ENCODE results near the gene TMEM41B. TPM values are rescaled to one million over a fixed set of nuclear protein-coding genes. Genes with fewer than 3 reads are reported as not detected.

Gene TMEM41B
- total RNA-seq, 1 experiment from 2014 or later: 110 TPM

GRCh38 chr11:9313648-9314290, 624 bp downstream of the TMEM41B start:
- peak in 1 of 2 experiments; percentile 46 for DNase-seq
- Mint-ChIP-seq H3K4me1 (ENCODE audit: low read depth, unreplicated experiment) (peaks cover 21% of the 10 kb centered on the region), H3K27ac (ENCODE audit: unreplicated experiment) (peak overlapping the region; percentile 99), H3K36me3 (ENCODE audit: insufficient read depth, unreplicated experiment) (peaks cover 18% of the 10 kb centered on the region), H3K27me3 (ENCODE audit: insufficient read depth, unreplicated experiment) (no peaks in the 10 kb centered on the region), H3K9me3 (ENCODE audit: unreplicated experiment) (peaks cover under 1% of the 10 kb centered on the region), H3K4me3 (ENCODE audit: unreplicated experiment) (peak overlapping the region; percentile 87)
- intact Hi-C loops (cut with micrococcal nuclease; ENCODE audit: unreplicated experiment): loop anchor here (1.0 to 5.0 kb wide), 4 partner anchors 36 to 147 kb away; partner anchors contain the start of gene ZNF143
- Histone ChIP-seq H3K9me3 (no peaks in the 10 kb centered on the region), H3K36me3 (ENCODE audit: control insufficient read depth, insufficient read depth, low read length) (no peaks in the 10 kb centered on the region; the same call in 1 of the 2 replicates), H3K27me3 (replicated peaks; ENCODE audit: control insufficient read depth, insufficient read depth, low read length) (no peaks in the 10 kb centered on the region), H3K4me1 (peaks cover 36% of the 10 kb centered on the region), H3K4me3 (ENCODE audit: low read depth, low read length) (peak overlapping the region; percentile 98)
- TF ChIP-seq, protein P1, sequence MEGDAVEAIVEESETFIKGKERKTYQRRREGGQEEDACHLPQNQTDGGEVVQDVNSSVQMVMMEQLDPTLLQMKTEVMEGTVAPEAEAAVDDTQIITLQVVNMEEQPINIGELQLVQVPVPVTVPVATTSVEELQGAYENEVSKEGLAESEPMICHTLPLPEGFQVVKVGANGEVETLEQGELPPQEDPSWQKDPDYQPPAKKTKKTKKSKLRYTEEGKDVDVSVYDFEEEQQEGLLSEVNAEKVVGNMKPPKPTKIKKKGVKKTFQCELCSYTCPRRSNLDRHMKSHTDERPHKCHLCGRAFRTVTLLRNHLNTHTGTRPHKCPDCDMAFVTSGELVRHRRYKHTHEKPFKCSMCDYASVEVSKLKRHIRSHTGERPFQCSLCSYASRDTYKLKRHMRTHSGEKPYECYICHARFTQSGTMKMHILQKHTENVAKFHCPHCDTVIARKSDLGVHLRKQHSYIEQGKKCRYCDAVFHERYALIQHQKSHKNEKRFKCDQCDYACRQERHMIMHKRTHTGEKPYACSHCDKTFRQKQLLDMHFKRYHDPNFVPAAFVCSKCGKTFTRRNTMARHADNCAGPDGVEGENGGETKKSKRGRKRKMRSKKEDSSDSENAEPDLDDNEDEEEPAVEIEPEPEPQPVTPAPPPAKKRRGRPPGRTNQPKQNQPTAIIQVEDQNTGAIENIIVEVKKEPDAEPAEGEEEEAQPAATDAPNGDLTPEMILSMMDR (IDR thresholded peaks at IDR 0.05; ENCODE audit: insufficient read depth in 1 of 2, low read depth in 1 of 2, low read length in 1 of 2, severe bottlenecking in 1 of 2, unreplicated experiment in 1 of 2): no peak
- POLR2A ChIA-PET: interaction anchor here (0.6 to 1.7 kb wide), 2 partner anchors 9 to 50 kb away, joined by 3 to 11 read pairs; no protein-coding TSS in a partner anchor
- CTCF ChIA-PET: no interaction called here
- BruUV-seq (replicated peaks): TSS peak; percentile 50

DNA sequence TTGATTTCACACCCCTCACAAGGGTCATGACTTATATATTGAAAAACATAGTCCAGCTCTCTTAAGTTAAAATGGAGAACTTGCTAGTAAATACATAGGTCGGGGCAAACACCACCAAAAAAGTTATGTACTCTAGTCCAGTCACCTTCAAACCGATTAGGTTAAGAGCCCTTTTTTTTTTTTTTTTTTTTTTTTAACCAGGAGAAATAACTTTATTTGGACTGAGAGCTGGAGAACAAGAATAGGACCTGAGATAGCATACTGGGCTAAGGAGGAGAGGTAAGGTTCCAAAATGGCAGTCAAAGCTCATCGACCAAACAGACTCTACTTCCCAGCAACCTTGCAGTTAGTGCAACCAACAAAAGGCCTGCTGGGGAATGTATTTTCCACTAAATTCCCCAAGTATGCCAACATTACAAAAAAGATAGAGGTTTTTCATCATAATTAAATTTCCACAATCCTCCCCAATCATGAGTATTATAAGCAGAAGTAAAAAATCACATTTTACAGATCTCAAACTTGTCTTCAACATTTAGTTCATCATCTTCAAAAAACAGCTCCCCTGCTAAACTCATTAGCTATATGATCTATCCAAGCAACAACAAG, 3.8 kb downstream of the TMEM41B start:
- H3K9me3 Mint-ChIP-seq (ENCODE audit: unreplicated experiment): peaks cover 10% of the 10 kb centered on the region
- H3K36me3 Mint-ChIP-seq (ENCODE audit: insufficient read depth, unreplicated experiment): peaks cover 24% of the 10 kb centered on the region
- H3K36me3 ChIP-seq (ENCODE audit: control insufficient read depth, insufficient read depth, low read length): no peaks in the 10 kb centered on the region; the same call in 1 of the 2 replicates
- no TSS peak for BruUV-seq (replicated peaks)
- CTCF ChIA-PET: interaction anchor here (0.6 kb wide), 1 partner anchor 9 kb away, joined by 4 read pairs; no protein-coding TSS in a partner anchor
- no peak overlapping the region for H3K4me3 ChIP-seq (ENCODE audit: low read depth, low read length)
- H3K27me3 ChIP-seq (replicated peaks; ENCODE audit: control insufficient read depth, insufficient read depth, low read length): no peaks in the 10 kb centered on the region
- H3K9me3 ChIP-seq: no peaks in the 10 kb centered on the region
- H3K4me1 ChIP-seq: peaks cover 25% of the 10 kb centered on the region
- POLR2A ChIA-PET: interaction anchor here (0.6 kb wide), 1 partner anchor 69 kb away, joined by 3 read pairs; no protein-coding TSS in a partner anchor
- peaks cover 30% of the 10 kb centered on the region for H3K4me1 Mint-ChIP-seq (ENCODE audit: low read depth, unreplicated experiment)
- intact Hi-C loops (cut with micrococcal nuclease; ENCODE audit: unreplicated experiment): loop anchor here (5.0 kb wide), 1 partner anchor 33 kb away; no protein-coding TSS in a partner anchor
- DNase-seq: no peak
- no peak overlapping the region for H3K4me3 Mint-ChIP-seq (ENCODE audit: unreplicated experiment)
- no peaks in the 10 kb centered on the region for H3K27me3 Mint-ChIP-seq (ENCODE audit: insufficient read depth, unreplicated experiment)
- TF ChIP-seq, protein P1 (IDR thresholded peaks at IDR 0.05; ENCODE audit: insufficient read depth in 1 of 2, low read depth in 1 of 2, low read length in 1 of 2, severe bottlenecking in 1 of 2, unreplicated experiment in 1 of 2): no peak
- H3K27ac Mint-ChIP-seq (ENCODE audit: unreplicated experiment): no peak overlapping the region

GRCh38 chr11:9304178-9304577, 10.2 kb downstream of the TMEM41B start:
- Histone ChIP-seq H3K36me3 (ENCODE audit: control insufficient read depth, insufficient read depth, low read length) (no peaks in the 10 kb centered on the region; the same call in 1 of the 2 replicates), H3K27me3 (replicated peaks; ENCODE audit: control insufficient read depth, insufficient read depth, low read length) (no peaks in the 10 kb centered on the region), H3K4me1 (peaks cover 10% of the 10 kb centered on the region), H3K4me3 (ENCODE audit: low read depth, low read length) (no peak overlapping the region), H3K9me3 (no peaks in the 10 kb centered on the region)
- H3K27me3 Mint-ChIP-seq (ENCODE audit: insufficient read depth, unreplicated experiment): no peaks in the 10 kb centered on the region
- H3K27ac Mint-ChIP-seq (ENCODE audit: unreplicated experiment): no peak overlapping the region
- ChIA-PET CTCF (no interaction called here), POLR2A (interaction anchor here (0.6 kb wide), 1 partner anchor 9 kb away, joined by 3 read pairs; no protein-coding TSS in a partner anchor)
- peaks cover 15% of the 10 kb centered on the region for H3K4me1 Mint-ChIP-seq (ENCODE audit: low read depth, unreplicated experiment)
- H3K36me3 Mint-ChIP-seq (ENCODE audit: insufficient read depth, unreplicated experiment): peaks cover 8% of the 10 kb centered on the region
- DNase-seq: no peak
- BruUV-seq (replicated peaks): no TSS peak
- intact Hi-C loops (cut with micrococcal nuclease; ENCODE audit: unreplicated experiment): no loop called here
- peaks cover 10% of the 10 kb centered on the region for H3K9me3 Mint-ChIP-seq (ENCODE audit: unreplicated experiment)
- TF ChIP-seq, protein P1 (IDR thresholded peaks at IDR 0.05; ENCODE audit: insufficient read depth in 1 of 2, low read depth in 1 of 2, low read length in 1 of 2, severe bottlenecking in 1 of 2, unreplicated experiment in 1 of 2): no peak
- no peak overlapping the region for H3K4me3 Mint-ChIP-seq (ENCODE audit: unreplicated experiment)
